Nephron progenitor cell (in vitro differentiated cells): Measurements from ENCODE around the gene TBC1D16.

Experiments
- DNase-seq: peaks from one replicate; pipeline ENCODE4 v3.0.0; 2021
- H3K27ac Mint-ChIP-seq: 2 replicates; pipeline ENCODE4 v1.8.0; 2021; ENCODE audit warnings: mild to moderate bottlenecking, moderate library complexity, mixed read lengths
- H3K27me3 Mint-ChIP-seq: 2 replicates; pipeline ENCODE4 v1.8.0; 2021; ENCODE audit warnings: mild to moderate bottlenecking, low read depth, mixed read lengths; ENCODE audit not compliant: poor library complexity
- H3K36me3 Mint-ChIP-seq: 2 replicates; pipeline ENCODE4 v1.8.0; 2021; ENCODE audit warnings: low read depth, mixed read lengths
- H3K4me1 Mint-ChIP-seq: 2 replicates; pipeline ENCODE4 v1.8.0; 2021; ENCODE audit warnings: mixed read lengths
- H3K4me3 Mint-ChIP-seq: 2 replicates; pipeline ENCODE4 v1.8.0; 2021; ENCODE audit warnings: mild to moderate bottlenecking, moderate library complexity, mixed read lengths
- H3K9me3 Mint-ChIP-seq: 2 replicates; pipeline ENCODE4 v1.8.0; 2021; ENCODE audit warnings: mild to moderate bottlenecking, moderate library complexity, mixed read lengths
- TF ChIP-seq, protein P1 (sequence below): fragments of 200-600 bp; sonication (generic); IDR thresholded peaks from 2 replicates; pipeline ENCODE4 v1.5.0; 2021; ENCODE audit warnings: antibody characterized with exemption

TBC1D16 gene

DNA sequence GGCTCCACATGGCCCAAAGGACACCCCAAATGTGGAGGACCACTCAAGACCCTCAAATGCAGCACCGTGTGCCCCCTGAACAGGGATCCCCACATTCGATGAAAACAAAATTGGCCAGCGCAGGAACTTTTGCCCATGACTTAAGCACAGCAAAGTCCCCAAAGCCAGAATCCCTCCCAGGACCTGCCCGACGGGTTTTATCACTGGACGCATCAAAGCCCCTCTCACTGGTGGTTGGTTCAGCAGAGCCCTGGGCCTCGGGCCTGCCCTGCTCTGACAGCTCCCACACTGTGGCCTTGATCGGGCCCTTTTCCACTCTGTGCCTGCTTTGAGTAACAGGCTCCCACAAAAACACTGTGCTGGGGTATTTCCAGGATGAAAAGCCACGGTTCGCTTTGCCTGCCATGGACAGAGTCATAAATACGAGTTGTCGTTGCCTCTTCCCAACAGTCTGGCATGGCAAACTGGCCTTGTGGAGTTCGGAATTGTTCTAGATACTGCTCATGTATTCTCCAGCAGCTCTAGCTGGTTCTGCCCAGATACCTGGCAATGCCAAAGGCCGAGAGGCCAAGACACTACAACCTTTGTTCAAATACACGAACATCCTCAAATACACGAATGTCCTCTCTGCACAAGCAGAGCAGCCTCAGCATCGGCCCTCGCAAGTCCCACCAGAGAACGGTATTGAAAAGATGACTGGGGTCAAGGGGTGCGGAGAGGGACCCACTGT, 46.4 kb downstream of the TBC1D16 start:
- no peak overlapping the region for H3K27ac Mint-ChIP-seq

GRCh38 chr17:79988185-79988971, 47.3 kb downstream of the TBC1D16 start:
- DNase-seq: no peak
- Mint-ChIP-seq H3K9me3 (no peaks in the 10 kb centered on the region), H3K27ac (no peak overlapping the region), H3K4me1 (peaks cover 75% of the 10 kb centered on the region), H3K4me3 (peak overlapping the region; percentile 21), H3K36me3 (no peaks in the 10 kb centered on the region), H3K27me3 (peaks cover 2% of the 10 kb centered on the region)
- TF ChIP-seq, protein P1, sequence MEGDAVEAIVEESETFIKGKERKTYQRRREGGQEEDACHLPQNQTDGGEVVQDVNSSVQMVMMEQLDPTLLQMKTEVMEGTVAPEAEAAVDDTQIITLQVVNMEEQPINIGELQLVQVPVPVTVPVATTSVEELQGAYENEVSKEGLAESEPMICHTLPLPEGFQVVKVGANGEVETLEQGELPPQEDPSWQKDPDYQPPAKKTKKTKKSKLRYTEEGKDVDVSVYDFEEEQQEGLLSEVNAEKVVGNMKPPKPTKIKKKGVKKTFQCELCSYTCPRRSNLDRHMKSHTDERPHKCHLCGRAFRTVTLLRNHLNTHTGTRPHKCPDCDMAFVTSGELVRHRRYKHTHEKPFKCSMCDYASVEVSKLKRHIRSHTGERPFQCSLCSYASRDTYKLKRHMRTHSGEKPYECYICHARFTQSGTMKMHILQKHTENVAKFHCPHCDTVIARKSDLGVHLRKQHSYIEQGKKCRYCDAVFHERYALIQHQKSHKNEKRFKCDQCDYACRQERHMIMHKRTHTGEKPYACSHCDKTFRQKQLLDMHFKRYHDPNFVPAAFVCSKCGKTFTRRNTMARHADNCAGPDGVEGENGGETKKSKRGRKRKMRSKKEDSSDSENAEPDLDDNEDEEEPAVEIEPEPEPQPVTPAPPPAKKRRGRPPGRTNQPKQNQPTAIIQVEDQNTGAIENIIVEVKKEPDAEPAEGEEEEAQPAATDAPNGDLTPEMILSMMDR: no peak

More for the DNA sequence above, 46.4 kb downstream of the TBC1D16 start:
- peaks cover 2% of the 10 kb centered on the region for H3K27me3 Mint-ChIP-seq
- no peak overlapping the region for H3K4me3 Mint-ChIP-seq
- TF ChIP-seq, protein P1: no peak
- H3K36me3 Mint-ChIP-seq: no peaks in the 10 kb centered on the region
- no peaks in the 10 kb centered on the region for H3K9me3 Mint-ChIP-seq
- DNase-seq: no peak
- H3K4me1 Mint-ChIP-seq: peaks cover 81% of the 10 kb centered on the region

DNA sequence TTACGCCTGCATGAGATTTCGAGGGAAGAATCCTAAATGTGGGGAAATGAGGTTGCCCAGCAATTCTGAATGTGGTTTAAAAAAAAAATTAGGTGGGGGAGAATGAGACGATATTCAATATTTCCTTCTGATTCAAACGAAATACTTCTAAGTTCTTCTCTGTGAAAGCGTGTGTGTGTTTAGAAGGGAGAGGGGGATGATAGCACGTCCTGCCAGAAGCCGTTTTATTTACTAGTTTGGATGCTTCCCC, 47.8 kb downstream of the TBC1D16 start:
- H3K27ac Mint-ChIP-seq: no peak overlapping the region
- no peaks in the 10 kb centered on the region for H3K9me3 Mint-ChIP-seq
- no peak for DNase-seq
- H3K27me3 Mint-ChIP-seq: peaks cover 2% of the 10 kb centered on the region
- H3K4me1 Mint-ChIP-seq: peaks cover 75% of the 10 kb centered on the region
- H3K4me3 Mint-ChIP-seq: peak overlapping the region; percentile 21
- TF ChIP-seq, protein P1: no peak
- H3K36me3 Mint-ChIP-seq: peaks cover 3% of the 10 kb centered on the region

DNA sequence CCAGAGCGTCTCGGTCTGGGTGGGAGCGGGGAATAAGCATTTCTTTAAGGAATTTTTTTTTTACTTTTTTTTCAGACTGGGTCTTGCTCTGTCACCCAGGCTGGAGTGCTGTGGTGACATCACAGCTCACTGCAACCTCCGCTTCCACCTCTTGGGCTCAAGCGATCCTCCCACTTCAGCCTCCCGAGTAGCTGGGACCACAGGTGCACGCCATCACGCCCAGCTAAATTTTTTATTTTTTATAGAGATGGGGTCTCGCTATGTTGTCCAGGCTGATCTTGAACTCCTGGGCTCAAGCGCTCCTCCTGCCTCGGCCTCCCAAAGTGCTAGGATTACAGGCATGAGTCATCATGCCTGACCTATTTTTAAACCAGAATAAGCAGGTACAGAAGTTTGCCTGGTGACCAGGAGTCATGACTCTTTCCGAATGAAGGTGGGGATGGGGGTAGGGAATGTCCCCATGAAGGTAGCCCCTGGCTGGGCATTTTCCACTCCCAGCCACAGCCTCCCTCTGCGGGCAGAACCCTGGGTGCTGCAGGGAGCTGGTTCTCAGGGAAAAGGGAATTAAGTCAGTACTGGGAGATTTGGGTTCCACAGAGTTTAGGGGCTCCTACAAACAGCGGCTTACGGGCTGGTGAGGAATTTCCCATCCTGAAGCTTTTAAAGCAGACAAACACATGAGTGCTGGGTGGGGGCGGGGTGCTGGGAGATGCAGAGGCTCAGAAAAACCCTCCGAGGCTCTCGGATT, 48.3 kb downstream of the TBC1D16 start:
- peaks cover 73% of the 10 kb centered on the region for H3K4me1 Mint-ChIP-seq
- H3K4me3 Mint-ChIP-seq: peak overlapping the region; percentile 21
- peaks cover 5% of the 10 kb centered on the region for H3K36me3 Mint-ChIP-seq
- TF ChIP-seq, protein P1: no peak
- H3K9me3 Mint-ChIP-seq: no peaks in the 10 kb centered on the region
- no peak overlapping the region for H3K27ac Mint-ChIP-seq
- peaks cover 2% of the 10 kb centered on the region for H3K27me3 Mint-ChIP-seq
- no peak for DNase-seq

GRCh38 chr17:79986411-79987186, 49.1 kb downstream of the TBC1D16 start:
- TF ChIP-seq, protein P1: no peak

More at GRCh38 chr17:79986411-79987186, 49.1 kb downstream of the TBC1D16 start:
- Mint-ChIP-seq H3K36me3 (peaks cover 5% of the 10 kb centered on the region), H3K9me3 (no peaks in the 10 kb centered on the region), H3K27ac (no peak overlapping the region), H3K4me3 (no peak overlapping the region), H3K4me1 (peaks cover 75% of the 10 kb centered on the region), H3K27me3 (peaks cover 2% of the 10 kb centered on the region)
- no peak for DNase-seq
